ENCODE measurements around the gene CLDN6. TPM values are rescaled to one million over a fixed set of nuclear protein-coding genes. Genes with fewer than 3 reads are reported as not detected.

The CLDN6 gene
- total RNA-seq, 1 experiment from 2014 or later, result 743 TPM

- H3K23me2 ChIP-seq (ENCODE audit: insufficient read length, low read depth, low read length, poor library complexity, severe bottlenecking), result peaks cover 22% of the 10 kb centered on the region
- H4K20me1 ChIP-seq (ENCODE audit: control insufficient read depth, insufficient read depth, insufficient read length), result no peaks in the 10 kb centered on the region
- H3K23ac ChIP-seq (ENCODE audit: insufficient read length, low read depth, low read length), result no peak within 1 kb of the TSS
- H3K4me1 Mint-ChIP-seq, result peaks cover 51 to 80% of the 10 kb centered on the region in 2 experiments
- no peak within 1 kb of the TSS for H3T11ph ChIP-seq (ENCODE audit: low read length)
- peaks cover 9% of the 10 kb centered on the region; the same call in 1 of the 2 replicates for H3K79me2 ChIP-seq (ENCODE audit: insufficient read depth, low read length)
- H2BK5ac ChIP-seq (ENCODE audit: insufficient read length, low read length), result no peak within 1 kb of the TSS
- peaks cover 21 to 32% (median 30%) of the 10 kb centered on the region in 3 experiments for H3K36me3 Mint-ChIP-seq (ENCODE audit: insufficient read depth in 1 of 3, low read depth in 3 of 3)
- H3K27me3 Mint-ChIP-seq (ENCODE audit: low read depth), result peaks cover 6% of the 10 kb centered on the region
- H2BK20ac ChIP-seq (ENCODE audit: low read depth, low read length, poor library complexity, severe bottlenecking), result no peak within 1 kb of the TSS
- no peaks in the 10 kb centered on the region; the same call in 1 of the 2 replicates for H3K4me1 ChIP-seq (ENCODE audit: insufficient read depth, low read length)
- no peak within 1 kb of the TSS for H2AFZ ChIP-seq (ENCODE audit: low read length)
- H4K91ac ChIP-seq (ENCODE audit: insufficient read length, low read depth, low read length), result no peak within 1 kb of the TSS
- H3K14ac ChIP-seq (ENCODE audit: insufficient read depth, low read length), result peak within 1 kb of the TSS; percentile 30; the same call in 1 of the 2 replicates
- H2AK5ac ChIP-seq (ENCODE audit: insufficient read length, low read length), result no peak within 1 kb of the TSS
- H2BK15ac ChIP-seq (ENCODE audit: low read depth, low read length), result no peak within 1 kb of the TSS
- H3K9me3 Mint-ChIP-seq, result no peaks in the 10 kb centered on the region
- no peak within 1 kb of the TSS for H3K9ac ChIP-seq (ENCODE audit: extremely low read depth, insufficient read length, low read length)
- no peak within 1 kb of the TSS for H3K56ac ChIP-seq (ENCODE audit: insufficient read length, low read depth, low read length)
- DNase-seq, result peak; percentile 72
- peak within 1 kb of the TSS; percentile 61 to 76 (median 75); a peak in 5 of 7 replicates for H3K27ac Mint-ChIP-seq
- H3K18ac ChIP-seq (ENCODE audit: insufficient read length, low read depth, low read length), result peak within 1 kb of the TSS; percentile 40
- H3K4me3 Mint-ChIP-seq, result peak within 1 kb of the TSS; percentile 51 to 79
- no peaks in the 10 kb centered on the region for H3K9me3 ChIP-seq (ENCODE audit: control insufficient read depth, low read depth, low read length)
- H4K8ac ChIP-seq (replicated peaks; ENCODE audit: insufficient read length, low read depth, low read length), result no peak within 1 kb of the TSS
- no peaks in the 10 kb centered on the region for H3K79me1 ChIP-seq (ENCODE audit: insufficient read depth, low read depth, low read length, poor library complexity, severe bottlenecking)
- no peak within 1 kb of the TSS for H3K27ac ChIP-seq (ENCODE audit: insufficient read length, low read depth, low read length)
- WGBS (ENCODE audit: extremely low coverage, insufficient read length, low lambda C conversion rate), result no CpG with 5 or more reads among the region's 27 CpGs
- TF ChIP-seq CTCF (conservative IDR thresholded peaks at IDR 0.05), result no peak
- no peak within 1 kb of the TSS for H2BK12ac ChIP-seq (ENCODE audit: insufficient read length, low read depth, low read length)
- H2BK120ac ChIP-seq (ENCODE audit: low read depth, low read length, poor library complexity, severe bottlenecking), result no peak within 1 kb of the TSS
- H3K27me3 ChIP-seq (ENCODE audit: insufficient read depth, low read length), result no peaks in the 10 kb centered on the region
- H3K4me2 ChIP-seq (ENCODE audit: insufficient read depth, insufficient read length, low read length), result peak within 1 kb of the TSS; percentile 37
- H4K5ac ChIP-seq (ENCODE audit: insufficient read length, low read depth, low read length), result no peak within 1 kb of the TSS
- no peak within 1 kb of the TSS for H3K4ac ChIP-seq (ENCODE audit: low read depth, low read length)
Measured at GRCh38 chr16:3012828-3013420, 5.1 kb downstream of the CLDN6 start, which contains the start of gene CLDN9. CLDN9 (plus strand) TSS chr16:3012923; CDS start chr16:3013363, 440 bp downstream.

Data from H9 (cell line).